GM12891 (cell line): ENCODE data around the gene HSDL2. TPM values are rescaled to one million over a fixed set of nuclear protein-coding genes. Genes with fewer than 3 reads are reported as not detected.

ENCODE experiments used
- DNase-seq: peaks from one replicate; pipeline ENCODE4 v3.0.0; 2011; ENCODE audit warnings: low spot score; ENCODE audit not compliant: insufficient read length
- FAIRE-seq: peaks from 2 replicates; lab custom pipeline; 2011; peaks lifted over from hg19 to GRCh38; lab: Jason Lieb, UNC
- PAX5 ChIP-seq: IDR thresholded peaks from 2 replicates; pipeline ENCODE4 v1.6.1; 2011; ENCODE audit warnings: low read length, moderate library complexity, mild to moderate bottlenecking; ENCODE audit not compliant: insufficient read depth, severe bottlenecking
- POLR2A ChIP-seq: IDR thresholded peaks from 2 replicates; pipeline ENCODE4 v1.6.1; 2011; ENCODE audit warnings: low read depth, low read length, control low read depth
- POLR2AphosphoS5 ChIP-seq: IDR thresholded peaks from 2 replicates; pipeline ENCODE4 v1.6.1; 2011; ENCODE audit warnings: low read depth, low read length, control low read depth
- POU2F2 ChIP-seq: IDR thresholded peaks from 2 replicates; pipeline ENCODE4 v1.6.1; 2011; ENCODE audit warnings: low read depth, mild to moderate bottlenecking, control low read depth, low read length, moderate library complexity
- SPI1 ChIP-seq: IDR thresholded peaks from 2 replicates; pipeline ENCODE4 v1.6.1; 2011; ENCODE audit warnings: low read depth, low read length, control low read depth
- TAF1 ChIP-seq: IDR thresholded peaks from 2 replicates; pipeline ENCODE4 v1.6.1; 2011; ENCODE audit warnings: low read depth, low read length, control low read depth
- polyA plus RNA-seq: library from polyadenylated mRNA; unstranded; fragments of >200 nt; gene quantifications from one replicate; pipeline ENCODE4 v1.2.1, GENCODE V29; 2012; ENCODE audit warnings: low read depth, missing spikeins, inconsistent platforms; ENCODE audit not compliant: missing spikeins

Gene HSDL2
- polyA plus RNA-seq = 24.5 TPM

GRCh38 chr9:112380102-112380824 lies at the start of gene HSDL2:
HSDL2 (plus strand) TSS chr9:112380108; CDS start chr9:112380164, 56 bp downstream.
- DNase-seq = no peak
- no peak for TF ChIP-seq PAX5
- 0 out of 2 replicates have a peak, but pooled peaks have one; percentile 7 for TF ChIP-seq POLR2A
- TF ChIP-seq TAF1 = no peak
- no peak for FAIRE-seq

- TF ChIP-seq POLR2AphosphoS5 (no peak), PAX5 (no peak), TAF1 (no peak), SPI1 (no peak), POU2F2 (no peak), POLR2A (no peak)
- no peak for DNase-seq
- no peak for FAIRE-seq
Measured at GRCh38 chr9:112331674-112331952, 48.3 kb upstream of the HSDL2 start.

- no peak for DNase-seq
- no peak for TF ChIP-seq POLR2A
- no peak for TF ChIP-seq TAF1
- no peak for TF ChIP-seq SPI1
- no peak for TF ChIP-seq POU2F2
- TF ChIP-seq POLR2AphosphoS5 = no peak
- no peak for TF ChIP-seq PAX5
- FAIRE-seq = no peak
Measured at GRCh38 chr9:112332214-112332613, 47.7 kb upstream of the HSDL2 start.

DNA sequence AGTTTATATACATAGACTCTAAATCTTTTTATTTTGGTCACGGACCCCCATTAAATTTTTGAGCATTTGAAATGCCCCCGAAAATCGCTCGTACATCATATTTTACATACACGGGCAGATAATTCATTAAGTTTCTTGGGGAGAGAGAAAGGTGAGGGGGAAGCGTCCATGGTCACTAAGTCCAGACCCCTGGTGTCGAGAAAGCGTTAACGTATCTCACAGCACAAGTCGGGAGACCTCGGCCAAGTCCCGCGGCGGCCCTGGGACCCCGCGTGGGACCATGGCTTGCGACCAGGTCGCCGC lies 47.3 kb upstream of the HSDL2 start:
- no peak for FAIRE-seq
- TF ChIP-seq SPI1 (no peak), TAF1 (peak; percentile 39; the same call in 1 of the 2 replicates)
- no peak for DNase-seq

DNA sequence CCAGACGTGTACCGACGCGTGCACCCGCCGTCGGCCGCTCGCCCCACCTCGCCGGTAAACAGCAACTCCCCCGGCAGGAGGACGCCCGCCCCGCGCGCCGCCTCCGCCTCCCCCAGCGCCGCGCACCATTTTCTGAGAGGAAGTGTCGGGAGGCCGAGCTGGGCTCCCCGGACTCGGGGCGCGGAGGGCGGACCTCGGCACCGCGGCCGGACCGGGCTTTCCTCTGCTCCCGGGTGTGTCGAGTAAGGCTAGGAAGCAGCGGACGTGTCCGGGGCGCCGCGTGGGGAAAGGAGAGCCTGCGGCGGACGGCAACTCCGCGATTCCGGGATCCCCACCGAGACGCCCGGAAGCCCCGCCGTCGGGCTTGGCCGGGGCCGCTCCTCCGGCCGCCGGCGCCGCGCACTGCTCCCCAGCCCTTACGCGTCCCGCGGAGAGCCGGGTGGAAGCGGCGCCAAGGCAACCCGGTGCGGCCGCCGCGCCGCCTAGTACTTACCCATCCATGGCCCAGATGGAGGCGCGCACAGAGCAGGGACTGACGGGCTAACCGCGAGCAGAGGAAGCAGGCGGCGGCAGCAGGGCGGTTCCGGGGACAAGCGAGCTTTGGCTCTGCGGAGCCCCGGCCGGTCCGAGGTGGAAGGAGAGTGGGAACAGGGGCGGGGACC lies 46.8 kb upstream of the HSDL2 start, which contains the start of gene PTBP3:
TSS of gene PTBP3 (minus strand) at position 643 of the 662 bp plus-strand sequence. CDS start 35,754 bp downstream, outside the sequence.
- TF ChIP-seq SPI1 = peak; percentile 69
- TF ChIP-seq POU2F2 = no peak; the same call in 1 of the 2 replicates
- no peak for TF ChIP-seq PAX5
- TF ChIP-seq POLR2AphosphoS5 = no peak; the same call in none of the 2 replicates
- peak; percentile 72; the same call in 1 of the 2 replicates for TF ChIP-seq POLR2A
- TF ChIP-seq TAF1 = peak; percentile 41; the same call in 1 of the 2 replicates
- peak; percentile 92 for FAIRE-seq
- DNase-seq = peak; percentile 46

GRCh38 chr9:112333639-112334431 lies 46.1 kb upstream of the HSDL2 start:
- DNase-seq (peak; percentile 84), FAIRE-seq (no peak)
- TF ChIP-seq TAF1 = peak; percentile 1; the same call in 1 of the 2 replicates
- TF ChIP-seq POLR2AphosphoS5 = no peak
- TF ChIP-seq PAX5 = peak; percentile 48
- TF ChIP-seq SPI1 = no peak
- TF ChIP-seq POLR2A = peak; percentile 11; the same call in 1 of the 2 replicates
- no peak for TF ChIP-seq POU2F2

GRCh38 chr9:112334432-112334841 lies 45.5 kb upstream of the HSDL2 start:
- DNase-seq = no peak
- FAIRE-seq = peak; percentile 23
- TF ChIP-seq POLR2AphosphoS5 (no peak), POU2F2 (no peak), POLR2A (no peak), SPI1 (no peak), TAF1 (no peak), PAX5 (no peak)

GRCh38 chr9:112337547-112337946 lies 42.4 kb upstream of the HSDL2 start:
- TF ChIP-seq PAX5 = no peak
- TF ChIP-seq TAF1 = no peak
- no peak for TF ChIP-seq POLR2A
- no peak for TF ChIP-seq POU2F2
- no peak for TF ChIP-seq POLR2AphosphoS5
- TF ChIP-seq SPI1 = no peak
- DNase-seq = no peak
- no peak for FAIRE-seq

- TF ChIP-seq PAX5 = no peak
- no peak for TF ChIP-seq POU2F2
- TF ChIP-seq POLR2AphosphoS5 = no peak
- TF ChIP-seq SPI1 = no peak
- no peak for TF ChIP-seq POLR2A
- no peak for TF ChIP-seq TAF1
- DNase-seq = no peak
- no peak for FAIRE-seq
Measured at GRCh38 chr9:112338561-112338960, 41.3 kb upstream of the HSDL2 start.

GRCh38 chr9:112339886-112340285 lies 40.0 kb upstream of the HSDL2 start:
- DNase-seq (no peak), FAIRE-seq (no peak)
- TF ChIP-seq POLR2A (no peak), POU2F2 (no peak), TAF1 (no peak), PAX5 (no peak), SPI1 (no peak), POLR2AphosphoS5 (no peak)
